Gastrocnemius medialis (tissue), 4 donors: ENCODE results near the gene PHRF1.

Experiments
- POLR2A ChIP-seq, 2 donors: fragments of 450-650 bp; IDR thresholded peaks; one replicate each; pipeline ENCODE4 v1.6.1; 2017; ENCODE audit warnings: antibody characterized with exemption in 2 of 2, mild to moderate bottlenecking in 2 of 2, moderate library complexity in 2 of 2
- TF ChIP-seq, protein P1 (sequence below), 5 experiments: fragments of 450-650 bp in 3 of 5; fragments of 200-600 bp in 2 of 5; sonication (generic) in 2 of 5; IDR thresholded peaks in 4 of 5; conservative IDR thresholded peaks in 1 of 5; 1 replicate in 4 of 5; 2 replicates in 1 of 5; pipeline ENCODE4 v1.5.1; 2016 to 2019; ENCODE audit warnings: antibody characterized with exemption in 5 of 5, mild to moderate bottlenecking in 3 of 5, moderate library complexity in 3 of 5

- TF ChIP-seq POLR2A (IDR thresholded peaks at IDR 0.05), result no peak
- TF ChIP-seq, protein P1, sequence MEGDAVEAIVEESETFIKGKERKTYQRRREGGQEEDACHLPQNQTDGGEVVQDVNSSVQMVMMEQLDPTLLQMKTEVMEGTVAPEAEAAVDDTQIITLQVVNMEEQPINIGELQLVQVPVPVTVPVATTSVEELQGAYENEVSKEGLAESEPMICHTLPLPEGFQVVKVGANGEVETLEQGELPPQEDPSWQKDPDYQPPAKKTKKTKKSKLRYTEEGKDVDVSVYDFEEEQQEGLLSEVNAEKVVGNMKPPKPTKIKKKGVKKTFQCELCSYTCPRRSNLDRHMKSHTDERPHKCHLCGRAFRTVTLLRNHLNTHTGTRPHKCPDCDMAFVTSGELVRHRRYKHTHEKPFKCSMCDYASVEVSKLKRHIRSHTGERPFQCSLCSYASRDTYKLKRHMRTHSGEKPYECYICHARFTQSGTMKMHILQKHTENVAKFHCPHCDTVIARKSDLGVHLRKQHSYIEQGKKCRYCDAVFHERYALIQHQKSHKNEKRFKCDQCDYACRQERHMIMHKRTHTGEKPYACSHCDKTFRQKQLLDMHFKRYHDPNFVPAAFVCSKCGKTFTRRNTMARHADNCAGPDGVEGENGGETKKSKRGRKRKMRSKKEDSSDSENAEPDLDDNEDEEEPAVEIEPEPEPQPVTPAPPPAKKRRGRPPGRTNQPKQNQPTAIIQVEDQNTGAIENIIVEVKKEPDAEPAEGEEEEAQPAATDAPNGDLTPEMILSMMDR (IDR thresholded peaks at IDR 0.05 in 4 of 5, conservative IDR thresholded peaks at IDR 0.05 in 1 of 5), result no peak
These were observed 30.9 kb downstream of the PHRF1 start for GRCh38 chr11:607020-607780.
